Neural cell (in vitro differentiated cells): ENCODE results near the gene TSSC4. TPM values are rescaled to one million over a fixed set of nuclear protein-coding genes. Genes with fewer than 3 reads are reported as not detected.

ENCODE experiments used
- H2AFZ ChIP-seq: fragments of 200-600, 300-800 bp; sonication (generic), shearing (Covaris generic); 2 replicates; pipeline ENCODE4 v1.6.0; 2014; ENCODE audit warnings: low read depth, mild to moderate bottlenecking, antibody characterized with exemption, low read length, moderate library complexity
- H3F3A ChIP-seq: fragments of 200-600 bp; shearing (Covaris generic); 2 replicates; pipeline ENCODE4 v1.6.1; 2016; ENCODE audit warnings: mild to moderate bottlenecking, moderate library complexity, mixed read lengths, antibody characterized with exemption, low read length; ENCODE audit not compliant: insufficient read depth, poor library complexity, severe bottlenecking
- H3K27ac ChIP-seq: fragments of 200-600, 300-800 bp; sonication (generic), shearing (Covaris generic); 2 replicates; pipeline ENCODE4 v1.5.1; 2014; ENCODE audit warnings: mild to moderate bottlenecking, low read length, moderate library complexity
- H3K27me3 ChIP-seq: fragments of 300-800, 200-600 bp; sonication (generic), shearing (Covaris generic); 2 replicates; pipeline ENCODE4 v1.6.0; 2014; ENCODE audit warnings: mild to moderate bottlenecking, low read depth, low read length, moderate library complexity; ENCODE audit not compliant: insufficient read depth
- H3K36me3 ChIP-seq: fragments of 300-800, 200-600 bp; sonication (generic), shearing (Covaris generic); 2 replicates; pipeline ENCODE4 v1.5.1; 2014; ENCODE audit warnings: mild to moderate bottlenecking, antibody characterized with exemption, low read length, moderate library complexity; ENCODE audit not compliant: insufficient read depth
- H3K4me2 ChIP-seq: fragments of 300-800, 200-600 bp; sonication (generic), shearing (Covaris generic); 2 replicates; pipeline ENCODE4 v1.6.0; 2014; ENCODE audit warnings: mild to moderate bottlenecking, low read length
- H3K4me3 ChIP-seq: fragments of 300-800, 200-600 bp; sonication (generic), shearing (Covaris generic); 2 replicates; pipeline ENCODE4 v1.5.1; 2014; ENCODE audit warnings: mild to moderate bottlenecking, low read length, moderate library complexity
- H3K79me2 ChIP-seq: fragments of 200-600 bp; shearing (Covaris generic); replicated peaks from 2 replicates; pipeline ENCODE4 v1.6.0; 2014; ENCODE audit warnings: mild to moderate bottlenecking, low read length, moderate library complexity; ENCODE audit not compliant: insufficient read depth
- H3K9ac ChIP-seq: fragments of 300-800, 200-600 bp; sonication (generic), shearing (Covaris generic); 2 replicates; pipeline ENCODE4 v1.6.1; 2016; ENCODE audit warnings: mild to moderate bottlenecking, low read length, mixed read lengths
- H3K9me2 ChIP-seq: fragments of 200-600 bp; shearing (Covaris generic); 2 replicates; pipeline ENCODE4 v1.6.1; 2016; ENCODE audit warnings: mild to moderate bottlenecking, low read length, mixed read lengths; ENCODE audit not compliant: insufficient read depth
- H3K9me3 ChIP-seq: fragments of 200-600, 300-800 bp; sonication (generic), shearing (Covaris generic); 2 replicates; pipeline ENCODE4 v1.6.1; 2016; ENCODE audit warnings: mild to moderate bottlenecking, mixed run types, low read length, moderate library complexity, mixed read lengths
- H4K20me1 ChIP-seq: fragments of 200-600 bp; shearing (Covaris generic); 2 replicates; pipeline ENCODE4 v1.6.1; 2016; ENCODE audit warnings: mild to moderate bottlenecking, mixed run types; ENCODE audit not compliant: insufficient read depth
- CTCF ChIP-seq: fragments of 450-650 bp; IDR thresholded peaks from 2 replicates; pipeline ENCODE4 v1.5.1; 2014; ENCODE audit warnings: antibody characterized with exemption, mild to moderate bottlenecking, moderate library complexity; ENCODE audit not compliant: poor library complexity, severe bottlenecking
- EP300 ChIP-seq: fragments of 450-650 bp; conservative IDR thresholded peaks from 2 replicates; pipeline ENCODE4 v1.6.1; 2014; ENCODE audit warnings: antibody characterized with exemption, mild to moderate bottlenecking, moderate library complexity; ENCODE audit not compliant: poor library complexity, severe bottlenecking
- EZH2 ChIP-seq: fragments of 200-600, 300-800 bp; shearing (Covaris generic), sonication (generic); IDR thresholded peaks from 2 replicates; pipeline ENCODE4 v1.6.1; 2014; ENCODE audit warnings: antibody characterized with exemption, low read length, borderline replicate concordance, mild to moderate bottlenecking; ENCODE audit not compliant: insufficient read depth, poor library complexity, severe bottlenecking
- MXI1 ChIP-seq: fragments of 450-650 bp; conservative IDR thresholded peaks from 2 replicates; pipeline ENCODE4 v1.6.1; 2014; ENCODE audit warnings: antibody characterized with exemption, mild to moderate bottlenecking; ENCODE audit not compliant: poor library complexity, severe bottlenecking
- POLR2AphosphoS5 ChIP-seq: IDR thresholded peaks from 2 replicates; pipeline ENCODE4 v1.6.1; 2012
- RAD21 ChIP-seq: fragments of 450-650 bp; conservative IDR thresholded peaks from 2 replicates; pipeline ENCODE4 v1.6.1; 2014; ENCODE audit warnings: antibody characterized with exemption, mild to moderate bottlenecking, moderate library complexity
- REST ChIP-seq: IDR thresholded peaks from 2 replicates; pipeline ENCODE4 v1.6.1; 2012; ENCODE audit warnings: borderline replicate concordance
- SMC3 ChIP-seq: fragments of 450-650 bp; conservative IDR thresholded peaks from 2 replicates; pipeline ENCODE4 v1.6.1; 2014; ENCODE audit warnings: antibody characterized with exemption, mild to moderate bottlenecking, moderate library complexity; ENCODE audit not compliant: poor library complexity
- TAF1 ChIP-seq: IDR thresholded peaks from 2 replicates; pipeline ENCODE4 v1.6.1; 2012; ENCODE audit warnings: low read depth
- polyA plus RNA-seq: library from polyadenylated mRNA; depleted of rRNA; stranded (reverse); fragments of >200 nt; gene quantifications from 2 replicates; pipeline ENCODE4 v1.2.3, GENCODE V29; 2014

The TSSC4 gene
- polyA plus RNA-seq, 1 donor from 2014 or later = 54.3 TPM

DNA sequence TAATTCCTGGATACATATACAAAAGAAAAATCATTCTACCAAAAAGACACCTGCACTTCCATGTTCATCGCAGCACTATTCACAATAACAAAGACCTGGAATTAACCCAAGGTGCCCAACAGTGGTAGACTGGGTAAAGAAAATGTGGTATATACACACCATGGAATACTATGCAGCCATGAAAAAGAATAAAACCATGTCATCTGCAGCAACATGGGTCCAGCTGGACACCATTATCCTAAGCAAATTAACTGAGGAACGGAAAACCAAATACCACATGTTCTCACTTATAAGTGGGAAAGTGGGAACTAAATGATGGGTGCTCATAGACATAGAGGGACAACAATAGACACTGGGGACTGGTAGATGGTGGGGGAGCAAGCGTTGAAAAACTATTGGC, 39.3 kb downstream of the TSSC4 start:
- Histone ChIP-seq H3K9ac (no peak overlapping the region), H3K79me2 (no peaks in the 10 kb centered on the region), H3K4me2 (no peak overlapping the region), H3K36me3 (no peaks in the 10 kb centered on the region), H3K27ac (no peak overlapping the region), H3K27me3 (peaks cover 25% of the 10 kb centered on the region), H3K9me2 (no peaks in the 10 kb centered on the region), H3K4me3 (no peak overlapping the region), H3K9me3 (peaks cover 11% of the 10 kb centered on the region), H2AFZ (no peak overlapping the region), H3F3A (no peaks in the 10 kb centered on the region), H4K20me1 (no peaks in the 10 kb centered on the region)
- no peak for TF ChIP-seq TAF1
- TF ChIP-seq RAD21 = no peak

- no peak overlapping the region for H3K27ac ChIP-seq
- no peak overlapping the region for H3K4me3 ChIP-seq
- H3K9ac ChIP-seq = no peak overlapping the region
- H3F3A ChIP-seq = no peaks in the 10 kb centered on the region
- no peaks in the 10 kb centered on the region for H4K20me1 ChIP-seq
- no peak overlapping the region for H3K4me2 ChIP-seq
- peaks cover 30% of the 10 kb centered on the region for H3K27me3 ChIP-seq
- H2AFZ ChIP-seq = no peak overlapping the region
- H3K9me2 ChIP-seq = no peaks in the 10 kb centered on the region
- peaks cover 11% of the 10 kb centered on the region for H3K9me3 ChIP-seq
- H3K36me3 ChIP-seq = no peaks in the 10 kb centered on the region
- no peaks in the 10 kb centered on the region for H3K79me2 ChIP-seq
- no peak for TF ChIP-seq TAF1
- TF ChIP-seq RAD21 = no peak
- no peak for TF ChIP-seq EZH2
- no peak for TF ChIP-seq CTCF
- no peak for TF ChIP-seq SMC3
- TF ChIP-seq MXI1 = no peak
- TF ChIP-seq EP300 = no peak
Measured at GRCh38 chr11:2440646-2441045, 40.1 kb downstream of the TSSC4 start.

DNA sequence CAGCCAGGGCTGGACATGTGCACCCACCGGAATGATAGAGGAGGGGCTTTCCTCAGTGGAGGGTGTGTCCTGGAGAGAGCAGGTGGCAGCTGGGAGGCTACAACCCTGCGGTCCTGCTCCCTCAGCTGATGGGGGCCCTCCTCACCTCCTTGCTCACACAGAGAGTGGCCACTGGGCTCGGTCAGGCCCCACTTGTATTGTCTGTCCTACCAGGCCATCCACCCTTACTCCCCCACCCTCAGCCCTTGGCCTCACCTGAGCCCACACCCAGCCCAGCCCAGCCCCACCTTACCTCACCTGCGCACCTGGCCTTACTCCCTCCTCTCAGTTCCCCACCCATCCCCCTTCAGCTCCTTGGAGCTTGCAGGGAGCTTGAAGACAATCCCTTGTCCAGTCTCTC, 40.6 kb downstream of the TSSC4 start:
- Histone ChIP-seq H3F3A (no peaks in the 10 kb centered on the region), H3K27me3 (peaks cover 35% of the 10 kb centered on the region), H3K4me3 (no peak overlapping the region), H3K27ac (no peak overlapping the region), H3K36me3 (no peaks in the 10 kb centered on the region), H3K4me2 (no peak overlapping the region), H2AFZ (no peak overlapping the region), H3K79me2 (no peaks in the 10 kb centered on the region), H4K20me1 (no peaks in the 10 kb centered on the region), H3K9me3 (peaks cover 11% of the 10 kb centered on the region), H3K9me2 (no peaks in the 10 kb centered on the region), H3K9ac (no peak overlapping the region)
- TF ChIP-seq SMC3 = no peak
- TF ChIP-seq TAF1 = no peak
- no peak for TF ChIP-seq REST
- no peak for TF ChIP-seq EP300
- no peak for TF ChIP-seq RAD21
- no peak for TF ChIP-seq MXI1
- no peak for TF ChIP-seq POLR2AphosphoS5
- no peak for TF ChIP-seq CTCF
- no peak for TF ChIP-seq EZH2
